ENCODE results near the gene LARP4B. TPM values are rescaled to one million over a fixed set of nuclear protein-coding genes. Genes with fewer than 3 reads are reported as not detected.

Gene LARP4B
- total RNA-seq, 2 experiments from 2014 or later = 33.1 to 40.2 TPM

GRCh38 chr10:927131-927530 is 4.4 kb downstream of the LARP4B start:
- POLR2A ChIA-PET = interaction anchor here (1.7 kb wide), 1 partner anchor 122 kb away, joined by 5 read pairs; the partner anchor contains the start of gene IDI1
- H3K27me3 Mint-ChIP-seq = no peaks in the 10 kb centered on the region
- peaks cover 67% of the 10 kb centered on the region for H3K4me1 Mint-ChIP-seq (ENCODE audit: low read depth)

GRCh38 chr10:926075-926698 is 5.3 kb downstream of the LARP4B start:
- H3K9me3 Mint-ChIP-seq = no peaks in the 10 kb centered on the region
- ChIA-PET CTCF (no interaction called here), POLR2A (no interaction called here)
- H3K9me3 ChIP-seq (ENCODE audit: control insufficient read depth in 1 of 2, insufficient read depth in 1 of 2, low read length in 2 of 2) = no peaks in the 10 kb centered on the region
- DNase-seq = no peak
- peaks cover 53% of the 10 kb centered on the region for H3K4me1 ChIP-seq (ENCODE audit: insufficient read depth, low read length)
- peaks cover 15% of the 10 kb centered on the region for H3K36me3 ChIP-seq (ENCODE audit: insufficient read depth, low read length)
- no peaks in the 10 kb centered on the region for H3K27me3 ChIP-seq (ENCODE audit: control insufficient read depth in 1 of 2, insufficient read depth in 2 of 2, low read length in 2 of 2)
- intact Hi-C loops (cut with DNase I, micrococcal nuclease) = no loop called here
- H3K27me3 Mint-ChIP-seq = no peaks in the 10 kb centered on the region
- H3K27ac Mint-ChIP-seq = peak overlapping the region; percentile 5
- no peak overlapping the region for H3K4me3 ChIP-seq (ENCODE audit: low read length)
- H3K4me3 Mint-ChIP-seq = peak overlapping the region; percentile 6
- peaks cover 58% of the 10 kb centered on the region for H3K36me3 Mint-ChIP-seq (ENCODE audit: low read depth)
- ATAC-seq (ENCODE audit: poor library complexity) = no peak
- peaks cover 76% of the 10 kb centered on the region for H3K4me1 Mint-ChIP-seq (ENCODE audit: low read depth)
- H3K27ac ChIP-seq (ENCODE audit: low read depth in 1 of 2, low read length in 2 of 2) = no peak overlapping the region
- no peak for TF ChIP-seq CTCF (IDR thresholded peaks at IDR 0.05)

More at GRCh38 chr10:927131-927530, 4.4 kb downstream of the LARP4B start:
- peak overlapping the region; percentile 22 for H3K4me3 Mint-ChIP-seq
- DNase-seq (no peak), ATAC-seq (ENCODE audit: poor library complexity) (no peak)
- H3K27ac Mint-ChIP-seq = peak overlapping the region; percentile 61
- H3K36me3 Mint-ChIP-seq (ENCODE audit: low read depth) = peaks cover 54% of the 10 kb centered on the region
- H3K9me3 ChIP-seq (ENCODE audit: control insufficient read depth in 1 of 2, insufficient read depth in 1 of 2, low read length in 2 of 2) = no peaks in the 10 kb centered on the region
- no peaks in the 10 kb centered on the region for H3K9me3 Mint-ChIP-seq
- no peaks in the 10 kb centered on the region for H3K27me3 ChIP-seq (ENCODE audit: control insufficient read depth in 1 of 2, insufficient read depth in 2 of 2, low read length in 2 of 2)
- no peak for TF ChIP-seq CTCF (IDR thresholded peaks at IDR 0.05)
- intact Hi-C loops (cut with DNase I, micrococcal nuclease) = no loop called here
- H3K27ac ChIP-seq (ENCODE audit: low read depth in 1 of 2, low read length in 2 of 2) = no peak overlapping the region
- H3K36me3 ChIP-seq (ENCODE audit: insufficient read depth, low read length) = peaks cover 14% of the 10 kb centered on the region
- peaks cover 51% of the 10 kb centered on the region for H3K4me1 ChIP-seq (ENCODE audit: insufficient read depth, low read length)
- CTCF ChIA-PET = no interaction called here
- no peak overlapping the region for H3K4me3 ChIP-seq (ENCODE audit: low read length)

GRCh38 chr10:924524-924859 is 7.0 kb downstream of the LARP4B start:
- Histone ChIP-seq H3K9me3 (ENCODE audit: control insufficient read depth in 1 of 2, insufficient read depth in 1 of 2, low read length in 2 of 2) (no peaks in the 10 kb centered on the region), H3K27ac (ENCODE audit: low read depth in 1 of 2, low read length in 2 of 2) (no peak overlapping the region), H3K4me1 (ENCODE audit: insufficient read depth, low read length) (peaks cover 46% of the 10 kb centered on the region), H3K36me3 (ENCODE audit: insufficient read depth, low read length) (peaks cover 17% of the 10 kb centered on the region), H3K4me3 (ENCODE audit: low read length) (no peak overlapping the region), H3K27me3 (ENCODE audit: control insufficient read depth in 1 of 2, insufficient read depth in 2 of 2, low read length in 2 of 2) (no peaks in the 10 kb centered on the region)
- peaks cover 69% of the 10 kb centered on the region for H3K4me1 Mint-ChIP-seq (ENCODE audit: low read depth)
- peak overlapping the region; percentile 14 for H3K4me3 Mint-ChIP-seq
- H3K36me3 Mint-ChIP-seq (ENCODE audit: low read depth) = peaks cover 52% of the 10 kb centered on the region
- ATAC-seq (ENCODE audit: poor library complexity) (no peak), DNase-seq (no peak)
- H3K27me3 Mint-ChIP-seq = no peaks in the 10 kb centered on the region
- POLR2A ChIA-PET = no interaction called here
- H3K27ac Mint-ChIP-seq = peak overlapping the region; percentile 4
- intact Hi-C loops (cut with DNase I, micrococcal nuclease) = no loop called here
- H3K9me3 Mint-ChIP-seq = no peaks in the 10 kb centered on the region
- no peak for TF ChIP-seq CTCF (IDR thresholded peaks at IDR 0.05)
- CTCF ChIA-PET = no interaction called here

Data from CD4-positive, alpha-beta T cell (primary cell).